ENCODE results near the gene PARD3.

PARD3 gene

DNA sequence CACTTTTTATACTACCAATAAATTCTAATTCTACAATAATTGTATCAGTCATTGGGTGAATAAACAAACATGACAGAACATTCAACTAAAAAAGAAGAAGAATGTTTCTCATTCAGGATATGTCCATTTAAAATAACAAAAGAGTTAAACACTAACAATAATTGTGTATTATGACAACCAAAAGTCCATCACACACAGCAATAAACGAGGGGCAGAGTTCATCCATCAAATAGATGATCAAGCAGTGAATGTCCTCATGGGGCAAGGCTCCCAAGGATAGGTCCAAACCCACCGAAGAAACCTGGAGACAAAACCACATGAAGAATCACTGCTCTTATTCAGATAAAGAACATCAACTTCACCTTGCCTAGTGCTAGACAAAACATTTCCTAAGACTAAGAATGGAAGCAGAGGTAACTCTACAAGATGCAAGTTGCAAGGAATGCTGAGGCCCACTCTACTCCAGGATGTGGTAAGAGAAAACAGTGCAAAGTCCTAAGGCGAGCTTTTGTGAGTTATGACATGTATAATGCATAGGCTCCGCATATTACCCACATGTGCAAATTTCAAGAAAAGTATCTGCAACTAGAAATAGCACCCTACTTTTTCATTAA lies 115.1 kb downstream of the PARD3 start:
- no peaks in the 10 kb centered on the region for H3K9me3 ChIP-seq (ENCODE audit: control insufficient read depth, insufficient read depth, low read length)
- no peak overlapping the region for H3K4me2 ChIP-seq (ENCODE audit: low read length)
- no peak overlapping the region for H3K27ac ChIP-seq (ENCODE audit: low read depth, low read length)
- no peaks in the 10 kb centered on the region for H3K27me3 ChIP-seq (ENCODE audit: control insufficient read depth, low read length)
- H3K36me3 ChIP-seq (ENCODE audit: control insufficient read depth, low read length): no peaks in the 10 kb centered on the region
- no peaks in the 10 kb centered on the region for H3K4me1 ChIP-seq (ENCODE audit: control insufficient read depth, low read length)
- no peak overlapping the region for H3K4me3 ChIP-seq (ENCODE audit: low read length)
- no peaks in the 10 kb centered on the region for H4K20me1 ChIP-seq (ENCODE audit: control insufficient read depth, insufficient read depth, low read depth, low read length)
- no peaks in the 10 kb centered on the region for H3F3A ChIP-seq (ENCODE audit: control insufficient read depth, insufficient read depth)
- TF ChIP-seq, protein P1, sequence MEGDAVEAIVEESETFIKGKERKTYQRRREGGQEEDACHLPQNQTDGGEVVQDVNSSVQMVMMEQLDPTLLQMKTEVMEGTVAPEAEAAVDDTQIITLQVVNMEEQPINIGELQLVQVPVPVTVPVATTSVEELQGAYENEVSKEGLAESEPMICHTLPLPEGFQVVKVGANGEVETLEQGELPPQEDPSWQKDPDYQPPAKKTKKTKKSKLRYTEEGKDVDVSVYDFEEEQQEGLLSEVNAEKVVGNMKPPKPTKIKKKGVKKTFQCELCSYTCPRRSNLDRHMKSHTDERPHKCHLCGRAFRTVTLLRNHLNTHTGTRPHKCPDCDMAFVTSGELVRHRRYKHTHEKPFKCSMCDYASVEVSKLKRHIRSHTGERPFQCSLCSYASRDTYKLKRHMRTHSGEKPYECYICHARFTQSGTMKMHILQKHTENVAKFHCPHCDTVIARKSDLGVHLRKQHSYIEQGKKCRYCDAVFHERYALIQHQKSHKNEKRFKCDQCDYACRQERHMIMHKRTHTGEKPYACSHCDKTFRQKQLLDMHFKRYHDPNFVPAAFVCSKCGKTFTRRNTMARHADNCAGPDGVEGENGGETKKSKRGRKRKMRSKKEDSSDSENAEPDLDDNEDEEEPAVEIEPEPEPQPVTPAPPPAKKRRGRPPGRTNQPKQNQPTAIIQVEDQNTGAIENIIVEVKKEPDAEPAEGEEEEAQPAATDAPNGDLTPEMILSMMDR (IDR thresholded peaks at IDR 0.05; ENCODE audit: low read depth, low read length, poor library complexity, severe bottlenecking): no peak
- no peak for TF ChIP-seq EZH2phosphoT487 (IDR thresholded peaks at IDR 0.05; ENCODE audit: borderline replicate concordance, low read length)
- no peaks in the 10 kb centered on the region for H3K9me2 ChIP-seq (replicated peaks; ENCODE audit: control insufficient read depth, low read length)
- no peaks in the 10 kb centered on the region for H3K79me2 ChIP-seq (ENCODE audit: control insufficient read depth, low read length)

DNA sequence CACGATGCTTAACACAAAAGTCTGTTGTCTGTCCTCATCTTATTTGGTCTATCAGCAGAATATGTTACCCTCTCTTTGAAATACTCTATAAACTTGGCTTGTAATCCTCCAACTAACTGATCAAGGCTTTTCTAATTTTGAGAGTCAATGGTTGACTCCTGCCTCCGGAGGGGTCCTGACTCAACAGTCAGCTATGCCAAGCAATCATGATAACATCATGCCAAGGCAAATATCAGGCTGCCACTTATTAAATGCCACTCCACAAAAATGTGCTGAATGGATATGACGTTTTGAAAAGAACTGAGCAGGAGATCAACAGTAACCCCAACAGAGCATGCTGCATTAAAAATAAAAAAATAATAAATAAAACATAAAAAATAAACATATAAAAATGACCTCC lies 116.1 kb downstream of the PARD3 start:
- H3K27me3 ChIP-seq (ENCODE audit: control insufficient read depth, low read length): no peaks in the 10 kb centered on the region
- no peak overlapping the region for H3K27ac ChIP-seq (ENCODE audit: low read depth, low read length)
- no peaks in the 10 kb centered on the region for H3K9me2 ChIP-seq (replicated peaks; ENCODE audit: control insufficient read depth, low read length)
- H3K36me3 ChIP-seq (ENCODE audit: control insufficient read depth, low read length): no peaks in the 10 kb centered on the region
- no peaks in the 10 kb centered on the region for H3F3A ChIP-seq (ENCODE audit: control insufficient read depth, insufficient read depth)
- no peaks in the 10 kb centered on the region for H3K4me1 ChIP-seq (ENCODE audit: control insufficient read depth, low read length)
- TF ChIP-seq, protein P1 (IDR thresholded peaks at IDR 0.05; ENCODE audit: low read depth, low read length, poor library complexity, severe bottlenecking): no peak
- TF ChIP-seq EZH2phosphoT487 (IDR thresholded peaks at IDR 0.05; ENCODE audit: borderline replicate concordance, low read length): no peak
- no peaks in the 10 kb centered on the region for H3K9me3 ChIP-seq (ENCODE audit: control insufficient read depth, insufficient read depth, low read length)
- no peak overlapping the region for H3K4me2 ChIP-seq (ENCODE audit: low read length)
- H4K20me1 ChIP-seq (ENCODE audit: control insufficient read depth, insufficient read depth, low read depth, low read length): no peaks in the 10 kb centered on the region
- H3K4me3 ChIP-seq (ENCODE audit: low read length): no peak overlapping the region
- no peaks in the 10 kb centered on the region for H3K79me2 ChIP-seq (ENCODE audit: control insufficient read depth, low read length)

DNA sequence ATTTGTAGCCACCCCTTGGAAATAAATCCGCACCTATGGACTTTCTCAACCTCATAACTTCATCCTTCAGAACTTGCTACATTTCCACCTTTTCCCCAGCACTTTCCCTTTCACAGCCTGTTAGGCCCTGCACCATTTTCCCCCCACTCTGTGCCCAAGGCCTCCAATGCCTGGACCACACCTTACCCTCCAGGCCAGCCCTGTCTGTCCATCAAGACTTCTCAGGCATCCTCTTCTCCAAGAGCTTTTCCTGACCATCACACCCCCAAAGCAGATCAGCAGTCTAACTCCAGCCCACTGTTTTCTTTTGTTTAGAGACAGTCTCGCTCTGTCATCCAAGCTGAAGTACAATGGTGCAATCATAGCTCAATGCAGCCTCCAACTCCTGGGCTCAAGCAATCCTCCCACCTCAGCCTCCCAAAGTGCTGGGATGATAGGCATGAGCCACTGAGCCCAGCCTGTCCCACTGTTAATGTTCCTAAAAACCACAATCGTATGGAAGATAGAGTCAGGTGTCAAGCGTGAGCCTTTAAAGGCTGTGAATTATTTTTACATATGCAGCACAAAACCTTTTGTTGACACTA lies 116.8 kb downstream of the PARD3 start:
- no peaks in the 10 kb centered on the region for H4K20me1 ChIP-seq (ENCODE audit: control insufficient read depth, insufficient read depth, low read depth, low read length)
- no peaks in the 10 kb centered on the region for H3K4me1 ChIP-seq (ENCODE audit: control insufficient read depth, low read length)
- TF ChIP-seq, protein P1 (IDR thresholded peaks at IDR 0.05; ENCODE audit: low read depth, low read length, poor library complexity, severe bottlenecking): no peak
- no peak for TF ChIP-seq EZH2phosphoT487 (IDR thresholded peaks at IDR 0.05; ENCODE audit: borderline replicate concordance, low read length)
- H3K27me3 ChIP-seq (ENCODE audit: control insufficient read depth, low read length): no peaks in the 10 kb centered on the region
- H3K36me3 ChIP-seq (ENCODE audit: control insufficient read depth, low read length): no peaks in the 10 kb centered on the region
- no peaks in the 10 kb centered on the region for H3K9me2 ChIP-seq (replicated peaks; ENCODE audit: control insufficient read depth, low read length)
- H3K79me2 ChIP-seq (ENCODE audit: control insufficient read depth, low read length): no peaks in the 10 kb centered on the region
- no peaks in the 10 kb centered on the region for H3K9me3 ChIP-seq (ENCODE audit: control insufficient read depth, insufficient read depth, low read length)
- no peak overlapping the region for H3K27ac ChIP-seq (ENCODE audit: low read depth, low read length)
- H3F3A ChIP-seq (ENCODE audit: control insufficient read depth, insufficient read depth): no peaks in the 10 kb centered on the region
- no peak overlapping the region for H3K4me3 ChIP-seq (ENCODE audit: low read length)
- H3K4me2 ChIP-seq (ENCODE audit: low read length): no peak overlapping the region
